Measurements from ENCODE around the gene PISD. TPM values are rescaled to one million over a fixed set of nuclear protein-coding genes. Genes with fewer than 3 reads are reported as not detected.

Gene PISD
- total and polyA plus RNA-seq, 2 of the 8 experiments (the other 6 are each of a cell fraction or from before 2014, with no cell fraction given) = 47.8 to 48.2 TPM

GRCh38 chr22:31607696-31608095 lies 54.3 kb downstream of the PISD start:
- CTCF ChIA-PET (ENCODE audit: partially characterized antibody) = interaction anchor here (0.8 to 4.0 kb wide), 6 partner anchors 18 to 51 kb away, joined by 3 to 19 read pairs (median 4); no protein-coding TSS in a partner anchor
- no peak overlapping the region for H2BK5ac ChIP-seq (ENCODE audit: low read depth, low read length)
- H2BK20ac ChIP-seq (ENCODE audit: low read length) = no peak overlapping the region
- no peaks in the 10 kb centered on the region for H3K36me3 ChIP-seq (ENCODE audit: control insufficient read depth in 2 of 4, insufficient read depth in 4 of 4, low read length in 3 of 4)
- peaks cover 2% of the 10 kb centered on the region in 2 experiments for H4K20me1 ChIP-seq (replicated peaks in 1 of 2; ENCODE audit: control insufficient read depth in 1 of 2, insufficient read depth in 2 of 2, low read length in 2 of 2)
- no peak overlapping the region for H3K4ac ChIP-seq (replicated peaks; ENCODE audit: insufficient read length, low read depth, low read length)
- H4K8ac ChIP-seq (ENCODE audit: extremely low read depth, insufficient read depth, low read length) = 0 out of 2 replicates have a peak overlapping the region, but pooled peaks have one; percentile 20
- H3K79me2 ChIP-seq (ENCODE audit: control insufficient read depth in 1 of 2, insufficient read depth in 2 of 2, low read length in 2 of 2) = no peaks in the 10 kb centered on the region
- H4K5ac ChIP-seq (ENCODE audit: insufficient read length, low read depth, low read length) = no peak overlapping the region
- no peak overlapping the region for H3K14ac ChIP-seq (ENCODE audit: insufficient read length)
- POLR2A ChIA-PET (ENCODE audit: partially characterized antibody) = interaction anchor here (0.9 to 1.4 kb wide), 3 partner anchors 9 to 23 kb away, joined by 3 to 5 read pairs (median 3); no protein-coding TSS in a partner anchor
- H3K23me2 ChIP-seq (ENCODE audit: low read depth, low read length) = no peaks in the 10 kb centered on the region
- no peak overlapping the region for H3K27ac ChIP-seq (ENCODE audit: low read depth, low read length)
- FAIRE-seq = no peak
- H3K4me1 ChIP-seq (replicated peaks in 1 of 4; ENCODE audit: control insufficient read depth in 3 of 4, insufficient read depth in 4 of 4, low read length in 3 of 4) = no peaks in the 10 kb centered on the region; a peak in 1 of 7 replicates
- no peak overlapping the region for H3K56ac ChIP-seq (replicated peaks; ENCODE audit: insufficient read length, low read depth, low read length)
- no peak overlapping the region for H2BK15ac ChIP-seq (ENCODE audit: low read length)
- no peak overlapping the region for H2BK12ac ChIP-seq (ENCODE audit: low read depth, low read length)
- H3K9me3 ChIP-seq (ENCODE audit: insufficient read depth in 2 of 2, low read depth in 1 of 2, low read length in 1 of 2) = no peaks in the 10 kb centered on the region
- no peak overlapping the region for H2BK120ac ChIP-seq (replicated peaks; ENCODE audit: low read depth, low read length)
- no peaks in the 10 kb centered on the region for H3K27me3 ChIP-seq (replicated peaks in 1 of 4; ENCODE audit: control insufficient read depth in 3 of 4, extremely low read depth in 1 of 4, insufficient read depth in 3 of 4, low read length in 3 of 4)
- no peak overlapping the region for H4K91ac ChIP-seq (replicated peaks; ENCODE audit: insufficient read length, low read length)
- no peak overlapping the region for H3K18ac ChIP-seq (ENCODE audit: extremely low read depth, low read length)
- no peak overlapping the region for H3K9ac ChIP-seq (replicated peaks in 1 of 4; ENCODE audit: extremely low read depth in 1 of 4, low read depth in 3 of 4, low read length in 3 of 4)
- H3K23ac ChIP-seq (ENCODE audit: insufficient read length) = no peak overlapping the region
- no peak overlapping the region for H2AK5ac ChIP-seq (ENCODE audit: low read depth, low read length)
- WGBS, 2 experiments (ENCODE audit: extremely low coverage in 1 of 2, insufficient coverage in 1 of 2, insufficient read length in 1 of 2, insufficient replicate concordance in 2 of 2, low coverage in 1 of 2, low lambda C conversion rate in 2 of 2, missing lambda C conversion rate in 1 of 2) = 94% methylated on average over 7 of the region's 7 CpGs; no CpG with 5 or more reads in 1 of the 2 experiments
- H2AFZ ChIP-seq (ENCODE audit: low read length) = no peak overlapping the region
- no peak for DNase-seq (ENCODE audit: low read depth in 1 of 2, low spot score in 2 of 2)
- no peak overlapping the region for H3K4me2 ChIP-seq (ENCODE audit: insufficient read depth in 1 of 2, low read depth in 2 of 2, low read length in 2 of 2)
- no peaks in the 10 kb centered on the region for H3K79me1 ChIP-seq (ENCODE audit: low read depth, low read length)
- H3K4me3 ChIP-seq (ENCODE audit: extremely low read depth in 1 of 4, insufficient read depth in 2 of 4, low read depth in 3 of 4, low read length in 4 of 4) = no peak overlapping the region
- TF ChIP-seq PHF8 (conservative IDR thresholded peaks at IDR 0.05; ENCODE audit: low read depth, low read length) (no peak), CBX5 (IDR thresholded peaks at IDR 0.05; ENCODE audit: low read depth, low read length) (no peak), EGR1 (IDR thresholded peaks at IDR 0.05; ENCODE audit: borderline replicate concordance, low read depth, low read length) (no peak), RAD21 (IDR thresholded peaks at IDR 0.05 in 1 of 2, conservative IDR thresholded peaks at IDR 0.05 in 1 of 2; ENCODE audit: low read depth in 2 of 2, low read length in 2 of 2) (no peak), CREB1 (IDR thresholded peaks at IDR 0.05) (no peak), RBBP5 (IDR thresholded peaks at IDR 0.05; ENCODE audit: borderline replicate concordance, low read depth, low read length) (no peak), FOSL1 (IDR thresholded peaks at IDR 0.05; ENCODE audit: insufficient read depth, low read depth, low read length) (no peak), TAF1 (IDR thresholded peaks at IDR 0.05; ENCODE audit: low read depth, low read length) (no peak), KDM1A (IDR thresholded peaks at IDR 0.05; ENCODE audit: borderline replicate concordance, low read length) (no peak), NRF1 (IDR thresholded peaks at IDR 0.05; ENCODE audit: low read depth, low read length) (no peak), NANOG (IDR thresholded peaks at IDR 0.05; ENCODE audit: insufficient read depth, low read depth, low read length, poor library complexity, severe bottlenecking) (no peak)

All from H1 (cell line).